HG02884 (cell line): ENCODE results near the gene GATA6.

ENCODE experiments used
- ATAC-seq: cut with Tn5 transposase; IDR thresholded peaks from one replicate; pipeline ENCODE4 v1.9.1; 2021; ENCODE audit warnings: mild to moderate bottlenecking, moderate library complexity; ENCODE audit not compliant: unreplicated experiment

GATA6 gene

GRCh38 chr18:22166069-22166950 lies 3.1 kb upstream of the GATA6 start:
- ATAC-seq, result no peak

- no peak for ATAC-seq
These were observed 2.3 kb upstream of the GATA6 start for GRCh38 chr18:22167091-22167470.

GRCh38 chr18:22167471-22168241 lies 1.7 kb upstream of the GATA6 start:
- no peak for ATAC-seq

GRCh38 chr18:22168360-22168921 lies 948 bp upstream of the GATA6 start:
- no peak for ATAC-seq

GRCh38 chr18:22169889-22170420 lies 566 bp downstream of the GATA6 start:
- ATAC-seq, result peak; percentile 25

- no peak for ATAC-seq
These were observed 1.2 kb downstream of the GATA6 start for GRCh38 chr18:22170421-22171257.

- no peak for ATAC-seq
These were observed 2.1 kb downstream of the GATA6 start for GRCh38 chr18:22171258-22172119.

- no peak for ATAC-seq
These were observed 2.8 kb downstream of the GATA6 start for GRCh38 chr18:22172120-22172582.

GRCh38 chr18:22172594-22173049 lies 3.2 kb downstream of the GATA6 start:
- ATAC-seq, result no peak

- ATAC-seq, result no peak
These were observed 4.0 kb downstream of the GATA6 start for GRCh38 chr18:22173221-22173927.

- ATAC-seq, result no peak
These were observed 4.5 kb downstream of the GATA6 start for GRCh38 chr18:22173928-22174301.

- ATAC-seq, result no peak
These were observed 5.2 kb downstream of the GATA6 start for GRCh38 chr18:22174341-22175145.

- no peak for ATAC-seq
These were observed 6.0 kb downstream of the GATA6 start for GRCh38 chr18:22175346-22175745.

- no peak for ATAC-seq
These were observed 7.3 kb downstream of the GATA6 start for GRCh38 chr18:22176420-22177326.

- no peak for ATAC-seq
These were observed 8.0 kb downstream of the GATA6 start for GRCh38 chr18:22177327-22177871.

GRCh38 chr18:22179174-22179573 lies 9.8 kb downstream of the GATA6 start:
- ATAC-seq, result no peak

- no peak for ATAC-seq
These were observed 10.2 kb downstream of the GATA6 start for GRCh38 chr18:22179631-22180030.
